Endothelial cell of umbilical vein (primary cell): ENCODE measurements around the gene SCFD1. TPM values are rescaled to one million over a fixed set of nuclear protein-coding genes. Genes with fewer than 3 reads are reported as not detected.

ENCODE experiments used
- BruUV-seq: library from RNA; stranded (reverse); fragments of 400-500 nt; replicated peaks from 2 replicates; lab custom pipeline; 2021; lab: Mats Ljungman, UMichigan
- CTCF ChIA-PET: fragments of 300-600, 350-600 bp; sonication (Branson Sonifier 250); formaldehyde crosslinking; loops from one replicate; lab custom pipeline; 2021; ENCODE audit warnings: antibody characterized with exemption, inconsistent platforms; lab: Charles Lee
- POLR2A ChIA-PET: fragments of 300-600, 350-600 bp; sonication (Branson Sonifier 250); formaldehyde crosslinking; loops from one replicate; lab custom pipeline; 2021; ENCODE audit warnings: antibody characterized with exemption, inconsistent platforms; lab: Charles Lee
- DNase-seq: peaks from one replicate; pipeline ENCODE4 v3.0.0-alpha.2; 2011; ENCODE audit warnings: low read depth, low spot score
- FAIRE-seq: peaks from 2 replicates; lab custom pipeline; 2011; peaks lifted over from hg19 to GRCh38; lab: Jason Lieb, UNC
- H2AFZ ChIP-seq: 2 replicates; pipeline ENCODE4 v1.6.0; 2012; ENCODE audit warnings: low read depth, low read length, control low read depth, inconsistent platforms
- H3K27ac ChIP-seq: 2 replicates; pipeline ENCODE4 v1.5.1; 2011; ENCODE audit warnings: low read depth, mild to moderate bottlenecking, control low read depth, low read length, moderate library complexity; ENCODE audit not compliant: insufficient read depth
- H3K27me3 ChIP-seq, 2 experiments: 2 replicates each; pipeline versions ENCODE4 v1.6.0 to v1.6.1; 2011; ENCODE audit warnings: low read length in 2 of 2, mixed read lengths in 1 of 2; ENCODE audit not compliant: control insufficient read depth in 2 of 2, insufficient read depth in 2 of 2
- H3K36me3 ChIP-seq, 2 experiments: 2 replicates in 1 of 2; 3 replicates in 1 of 2; pipeline ENCODE4 v1.5.1; 2011; ENCODE audit warnings: low read length in 2 of 2, mild to moderate bottlenecking in 1 of 2, moderate library complexity in 1 of 2; ENCODE audit not compliant: control insufficient read depth in 2 of 2, insufficient read depth in 2 of 2; ENCODE audit errors: extremely low read depth in 1 of 2
- H3K4me1 ChIP-seq: 3 replicates; pipeline ENCODE4 v1.5.1; 2011; ENCODE audit warnings: mild to moderate bottlenecking, low read length; ENCODE audit not compliant: control insufficient read depth, insufficient read depth; ENCODE audit errors: extremely low read depth
- H3K4me2 ChIP-seq: 2 replicates; pipeline ENCODE4 v1.6.1; 2011; ENCODE audit warnings: low read length, control low read depth, mixed read lengths; ENCODE audit not compliant: insufficient read depth
- H3K4me3 ChIP-seq, 3 experiments: fragments of 200-600 bp in 1 of 3; sonication (generic), shearing (Covaris generic) in 1 of 3; replicated peaks in 1 of 3; 2 replicates each; pipeline ENCODE4 v1.5.1; 2011 to 2016; ENCODE audit warnings: control low read depth in 3 of 3, low read length in 3 of 3, mild to moderate bottlenecking in 2 of 3, inconsistent platforms in 1 of 3, low read depth in 1 of 3, moderate library complexity in 1 of 3; ENCODE audit not compliant: insufficient read depth in 1 of 3
- H3K79me2 ChIP-seq: 2 replicates; pipeline ENCODE4 v1.6.0; 2012; ENCODE audit warnings: low read length, inconsistent platforms; ENCODE audit not compliant: control insufficient read depth, insufficient read depth
- H3K9ac ChIP-seq: replicated peaks from 2 replicates; pipeline ENCODE3; 2011; ENCODE audit warnings: low read length, control low read depth; ENCODE audit not compliant: insufficient read depth; ENCODE audit errors: extremely low read depth
- H3K9me1 ChIP-seq: replicated peaks from 3 replicates; pipeline ENCODE4 v1.6.0; 2011; ENCODE audit warnings: mild to moderate bottlenecking, low read length; ENCODE audit not compliant: control insufficient read depth, insufficient read depth; ENCODE audit errors: extremely low read depth
- H3K9me3 ChIP-seq: replicated peaks from 2 replicates; pipeline ENCODE4 v1.5.1; 2012; ENCODE audit warnings: low read length, inconsistent platforms; ENCODE audit not compliant: control insufficient read depth, insufficient read depth
- H4K20me1 ChIP-seq: replicated peaks from 2 replicates; pipeline ENCODE3; 2011; ENCODE audit warnings: mild to moderate bottlenecking, low read length; ENCODE audit not compliant: control insufficient read depth, insufficient read depth; ENCODE audit errors: extremely low read depth
- EZH2 ChIP-seq: IDR thresholded peaks from 2 replicates; pipeline ENCODE4 v1.6.1; 2012; ENCODE audit warnings: borderline replicate concordance, low read depth, mild to moderate bottlenecking, moderate library complexity, low read length, inconsistent platforms; ENCODE audit not compliant: severe bottlenecking
- FOS ChIP-seq: IDR thresholded peaks from 2 replicates; pipeline ENCODE4 v1.6.1; 2011; ENCODE audit warnings: mild to moderate bottlenecking, low read length, moderate library complexity, borderline replicate concordance; ENCODE audit not compliant: insufficient read depth
- GATA2 ChIP-seq: IDR thresholded peaks from 2 replicates; pipeline ENCODE4 v1.7.0; 2011; ENCODE audit warnings: low read depth, mild to moderate bottlenecking, moderate library complexity, mixed read lengths, low read length; ENCODE audit not compliant: insufficient read length, insufficient read depth
- JUN ChIP-seq: IDR thresholded peaks from 2 replicates; pipeline ENCODE4 v1.6.1; 2011; ENCODE audit warnings: borderline replicate concordance, low read depth; ENCODE audit not compliant: insufficient read length, insufficient read depth
- MYC ChIP-seq: IDR thresholded peaks from one replicate; pipeline ENCODE4 v1.6.1; 2011; ENCODE audit warnings: mild to moderate bottlenecking, low read depth, low read length
- POLR2A ChIP-seq: IDR thresholded peaks from 2 replicates; pipeline ENCODE4 v1.6.1; 2012; ENCODE audit warnings: low read depth, mild to moderate bottlenecking, control low read depth, low read length
- POLR2AphosphoS5 ChIP-seq: IDR thresholded peaks from 2 replicates; pipeline ENCODE4 v1.6.1; 2012; ENCODE audit warnings: low read depth, mild to moderate bottlenecking, control low read depth, low read length, moderate library complexity; ENCODE audit not compliant: insufficient read depth
- dilution Hi-C: fragments of 300-500 bp; cut with MboI; formaldehyde crosslinking; loops from one replicate; pipeline ENCODE4 v1.15.0; 2019; ENCODE audit warnings: low sequenced_read_pairs; ENCODE audit not compliant: extremely low pct_ligation_motif_present
- intact Hi-C: fragments of 100-400 bp; cut with micrococcal nuclease; formaldehyde crosslinking; loops from one replicate; pipeline ENCODE4 v1.10.0; 2022
- polyA plus RNA-seq, 4 experiments: library from polyadenylated mRNA; depleted of rRNA in 3 of 4; stranded (reverse) in 3 of 4; unstranded in 1 of 4; fragments of >200 nt; gene quantifications; 2 replicates each; pipeline versions ENCODE4 v1.2.1 to v1.2.3, GENCODE V29; 2011 to 2012; ENCODE audit warnings: missing spikeins in 1 of 4
- total RNA-seq: library from RNA; stranded (reverse); gene quantifications from 2 replicates; pipeline ENCODE4 v1.2.3, GENCODE V29; 2021
- TF ChIP-seq, protein P1 (sequence below), 2 donors: IDR thresholded peaks; 1 replicate in 1 of 2; 2 replicates in 1 of 2; pipeline ENCODE4 v1.5.1; 2011; ENCODE audit warnings: low read length in 2 of 2, mild to moderate bottlenecking in 2 of 2, moderate library complexity in 2 of 2, control low read depth in 1 of 2, inconsistent platforms in 1 of 2, low read depth in 1 of 2; ENCODE audit not compliant: insufficient read depth in 1 of 2; ENCODE audit errors: extremely low read depth in 1 of 2
- TF ChIP-seq, protein P2 (sequence below): IDR thresholded peaks from 2 replicates; pipeline ENCODE4 v1.6.1; 2011; ENCODE audit not compliant: insufficient read depth, insufficient read length

Gene SCFD1
- total and polyA plus RNA-seq, 2 donors (not counting 3 experiments of a cell fraction or from before 2014, with no cell fraction given), result 21.3 to 59.9 TPM

DNA sequence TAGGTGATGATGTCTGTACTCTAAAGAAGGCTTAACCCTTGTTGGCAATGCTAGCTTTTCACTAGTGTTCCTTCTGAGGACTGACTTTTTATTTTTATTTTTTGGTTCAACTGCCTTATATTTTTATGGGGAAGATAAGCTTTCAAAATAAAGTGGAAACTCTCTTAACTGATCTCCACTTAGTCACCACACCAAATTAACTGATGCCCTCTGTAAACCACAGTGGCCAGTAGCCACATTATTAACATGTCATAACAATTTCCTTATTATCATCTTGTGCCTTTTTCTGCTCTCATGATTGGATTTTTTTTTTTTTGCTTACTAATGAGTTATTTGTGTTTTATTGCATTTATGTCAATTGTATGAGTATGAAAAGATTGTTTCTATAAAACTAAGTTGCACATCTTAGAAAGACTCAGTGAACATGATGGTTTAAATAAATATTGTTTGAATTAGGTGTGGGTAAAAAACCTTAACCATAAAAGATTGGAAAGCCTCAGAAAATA, 56.9 kb downstream of the SCFD1 start:
- intact Hi-C loops, result no loop called here
- no TSS peak for BruUV-seq
- no peaks in the 10 kb centered on the region for H3K27me3 ChIP-seq
- H3K9me1 ChIP-seq, result no peaks in the 10 kb centered on the region
- ChIA-PET CTCF (interaction anchor here (1.1 to 1.3 kb wide), 2 partner anchors 12 to 22 kb away, joined by 3 read pairs; no protein-coding TSS in a partner anchor), POLR2A (no interaction called here)
- TF ChIP-seq POLR2AphosphoS5 (no peak), GATA2 (no peak), MYC (no peak), EZH2 (no peak), FOS (no peak), JUN (no peak), POLR2A (no peak)
- TF ChIP-seq, protein P1, sequence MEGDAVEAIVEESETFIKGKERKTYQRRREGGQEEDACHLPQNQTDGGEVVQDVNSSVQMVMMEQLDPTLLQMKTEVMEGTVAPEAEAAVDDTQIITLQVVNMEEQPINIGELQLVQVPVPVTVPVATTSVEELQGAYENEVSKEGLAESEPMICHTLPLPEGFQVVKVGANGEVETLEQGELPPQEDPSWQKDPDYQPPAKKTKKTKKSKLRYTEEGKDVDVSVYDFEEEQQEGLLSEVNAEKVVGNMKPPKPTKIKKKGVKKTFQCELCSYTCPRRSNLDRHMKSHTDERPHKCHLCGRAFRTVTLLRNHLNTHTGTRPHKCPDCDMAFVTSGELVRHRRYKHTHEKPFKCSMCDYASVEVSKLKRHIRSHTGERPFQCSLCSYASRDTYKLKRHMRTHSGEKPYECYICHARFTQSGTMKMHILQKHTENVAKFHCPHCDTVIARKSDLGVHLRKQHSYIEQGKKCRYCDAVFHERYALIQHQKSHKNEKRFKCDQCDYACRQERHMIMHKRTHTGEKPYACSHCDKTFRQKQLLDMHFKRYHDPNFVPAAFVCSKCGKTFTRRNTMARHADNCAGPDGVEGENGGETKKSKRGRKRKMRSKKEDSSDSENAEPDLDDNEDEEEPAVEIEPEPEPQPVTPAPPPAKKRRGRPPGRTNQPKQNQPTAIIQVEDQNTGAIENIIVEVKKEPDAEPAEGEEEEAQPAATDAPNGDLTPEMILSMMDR (IDR thresholded peaks at IDR 0.05; ENCODE audit: extremely low read depth in 1 of 2, insufficient read depth in 1 of 2, low read depth in 1 of 2, low read length in 2 of 2), result no peak
- TF ChIP-seq, protein P2, sequence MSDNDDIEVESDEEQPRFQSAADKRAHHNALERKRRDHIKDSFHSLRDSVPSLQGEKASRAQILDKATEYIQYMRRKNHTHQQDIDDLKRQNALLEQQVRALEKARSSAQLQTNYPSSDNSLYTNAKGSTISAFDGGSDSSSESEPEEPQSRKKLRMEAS, result no peak
- H4K20me1 ChIP-seq, result no peaks in the 10 kb centered on the region
- no peak overlapping the region for H2AFZ ChIP-seq
- DNase-seq, result no peak
- no peak overlapping the region for H3K9ac ChIP-seq
- no peak overlapping the region for H3K27ac ChIP-seq
- FAIRE-seq, result no peak
- no peaks in the 10 kb centered on the region for H3K79me2 ChIP-seq
- no peak overlapping the region for H3K4me2 ChIP-seq
- no peaks in the 10 kb centered on the region for H3K4me1 ChIP-seq
- H3K4me3 ChIP-seq, result no peak overlapping the region
- H3K9me3 ChIP-seq, result no peaks in the 10 kb centered on the region
- peaks cover 0 to 2% of the 10 kb centered on the region in 2 experiments for H3K36me3 ChIP-seq
- dilution Hi-C loops, result no loop called here
